Loucy (cell line): ENCODE data around the gene DZANK1.

Source experiments
- H2AFZ ChIP-seq: fragments of 200-600 bp; sonication (generic); 2 replicates; pipeline ENCODE4 v1.6.0; 2016; ENCODE audit warnings: antibody characterized with exemption, mild to moderate bottlenecking, low read length, moderate library complexity
- H3F3A ChIP-seq: fragments of 200-600 bp; 2 replicates; pipeline ENCODE4 v1.6.0; 2016; ENCODE audit warnings: antibody characterized with exemption, low read depth, mild to moderate bottlenecking
- H3K27me3 ChIP-seq: fragments of 200-600 bp; sonication (generic); 2 replicates; pipeline ENCODE4 v1.6.1; 2014; ENCODE audit warnings: low read length, mild to moderate bottlenecking; ENCODE audit not compliant: insufficient read depth, poor library complexity, severe bottlenecking
- H3K36me3 ChIP-seq: fragments of 200-600 bp; sonication (generic); 2 replicates; pipeline ENCODE4 v1.6.1; 2016; ENCODE audit warnings: low read length; ENCODE audit not compliant: insufficient read depth
- H3K4me1 ChIP-seq: fragments of 200-600 bp; sonication (generic); 2 replicates; pipeline ENCODE4 v1.5.1; 2014; ENCODE audit warnings: low read length, mild to moderate bottlenecking; ENCODE audit not compliant: insufficient read depth, poor library complexity, severe bottlenecking
- H3K4me2 ChIP-seq: fragments of 200-600 bp; sonication (generic); 2 replicates; pipeline ENCODE4 v1.6.0; 2014; ENCODE audit warnings: antibody characterized with exemption, low read length, low read depth, mild to moderate bottlenecking; ENCODE audit not compliant: poor library complexity, severe bottlenecking
- H3K4me3 ChIP-seq: fragments of 200-600 bp; sonication (generic); 2 replicates; pipeline ENCODE4 v1.5.1; 2014; ENCODE audit warnings: low read length, mild to moderate bottlenecking, mixed read lengths; ENCODE audit not compliant: poor library complexity, severe bottlenecking
- H3K79me2 ChIP-seq: fragments of 200-600 bp; sonication (generic); 2 replicates; pipeline ENCODE4 v1.6.1; 2014; ENCODE audit warnings: low read length; ENCODE audit not compliant: insufficient read depth
- H3K9ac ChIP-seq: fragments of 200-600 bp; sonication (generic); 2 replicates; pipeline ENCODE4 v1.6.0; 2014; ENCODE audit warnings: mild to moderate bottlenecking, low read depth, low read length, moderate library complexity; ENCODE audit not compliant: poor library complexity, severe bottlenecking
- H3K9me2 ChIP-seq: fragments of 200-600 bp; sonication (generic); replicated peaks from 2 replicates; pipeline ENCODE4 v1.6.1; 2016; ENCODE audit warnings: low read depth, low read length, mixed read lengths
- H3K9me3 ChIP-seq: fragments of 200-600 bp; sonication (generic); 2 replicates; pipeline ENCODE4 v1.6.1; 2014; ENCODE audit warnings: mild to moderate bottlenecking, antibody characterized with exemption, low read length, low read depth; ENCODE audit not compliant: insufficient read depth
- H4K20me1 ChIP-seq: fragments of 200-600 bp; sonication (generic); 2 replicates; pipeline ENCODE4 v1.6.0; 2014; ENCODE audit warnings: antibody characterized with exemption, low read length, mild to moderate bottlenecking; ENCODE audit not compliant: insufficient read depth, poor library complexity, severe bottlenecking
- CTCF ChIP-seq: fragments of 200-600 bp; sonication (generic); conservative IDR thresholded peaks from 2 replicates; pipeline ENCODE4 v1.5.1; 2014; ENCODE audit warnings: mild to moderate bottlenecking, antibody characterized with exemption, low read length
- EZH2phosphoT487 ChIP-seq: fragments of 200-600 bp; IDR thresholded peaks from 2 replicates; pipeline ENCODE4 v1.6.1; 2018; ENCODE audit warnings: antibody characterized with exemption, mild to moderate bottlenecking, moderate library complexity, borderline replicate concordance

The DZANK1 gene

DNA sequence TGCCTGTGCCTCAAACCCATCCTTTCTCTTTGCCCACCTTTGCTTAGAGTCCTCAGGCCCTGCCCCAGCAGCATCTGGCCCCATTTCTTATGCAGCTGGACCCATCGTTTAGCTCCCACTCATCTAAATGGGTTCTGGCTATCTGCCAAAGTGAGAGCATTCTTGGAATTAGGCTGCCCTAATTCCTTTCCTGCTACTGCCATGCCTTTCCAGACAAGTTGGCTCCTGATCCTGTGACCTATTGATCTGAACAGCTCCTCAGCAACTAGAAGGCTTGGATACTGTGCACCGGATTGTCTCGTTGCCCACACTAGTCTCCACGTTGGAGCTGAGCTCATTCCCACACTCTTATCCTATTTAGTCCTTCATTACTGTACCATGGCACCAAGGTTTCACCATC lies 22.9 kb downstream of the DZANK1 start:
- Histone ChIP-seq H3K9me3 (no peaks in the 10 kb centered on the region), H3K79me2 (no peaks in the 10 kb centered on the region), H2AFZ (no peak overlapping the region), H3F3A (no peaks in the 10 kb centered on the region), H3K4me3 (no peak overlapping the region), H3K9ac (no peak overlapping the region), H3K4me1 (no peaks in the 10 kb centered on the region), H3K27me3 (no peaks in the 10 kb centered on the region), H3K36me3 (no peaks in the 10 kb centered on the region), H3K9me2 (no peaks in the 10 kb centered on the region), H4K20me1 (no peaks in the 10 kb centered on the region), H3K4me2 (no peak overlapping the region)
- TF ChIP-seq EZH2phosphoT487, result no peak
- TF ChIP-seq CTCF, result no peak

- H3K4me2 ChIP-seq, result no peak overlapping the region
- H3K36me3 ChIP-seq, result no peaks in the 10 kb centered on the region
- no peaks in the 10 kb centered on the region for H3K9me2 ChIP-seq
- H3K9me3 ChIP-seq, result no peaks in the 10 kb centered on the region
- no peaks in the 10 kb centered on the region for H3F3A ChIP-seq
- no peaks in the 10 kb centered on the region for H3K79me2 ChIP-seq
- no peak overlapping the region for H2AFZ ChIP-seq
- H4K20me1 ChIP-seq, result no peaks in the 10 kb centered on the region
- peaks cover 5% of the 10 kb centered on the region for H3K4me1 ChIP-seq
- no peak for TF ChIP-seq EZH2phosphoT487
- no peak for TF ChIP-seq CTCF
- no peaks in the 10 kb centered on the region for H3K27me3 ChIP-seq
- no peak overlapping the region for H3K4me3 ChIP-seq
- no peak overlapping the region for H3K9ac ChIP-seq
Observed at GRCh38 chr20:18440403-18440802, 26.4 kb downstream of the DZANK1 start.

GRCh38 chr20:18436847-18437246 lies 30.0 kb downstream of the DZANK1 start:
- H3K4me3 ChIP-seq, result peak overlapping the region; percentile 18
- peak overlapping the region; percentile 80 for H2AFZ ChIP-seq
- H3K4me2 ChIP-seq, result peak overlapping the region; percentile 19
- H3F3A ChIP-seq, result no peaks in the 10 kb centered on the region
- peaks cover 5% of the 10 kb centered on the region for H3K4me1 ChIP-seq
- no peaks in the 10 kb centered on the region for H3K9me2 ChIP-seq
- H3K36me3 ChIP-seq, result no peaks in the 10 kb centered on the region
- H3K79me2 ChIP-seq, result no peaks in the 10 kb centered on the region
- H3K27me3 ChIP-seq, result no peaks in the 10 kb centered on the region
- TF ChIP-seq EZH2phosphoT487, result no peak
- no peaks in the 10 kb centered on the region for H3K9me3 ChIP-seq
- no peaks in the 10 kb centered on the region for H4K20me1 ChIP-seq
- H3K9ac ChIP-seq, result no peak overlapping the region

DNA sequence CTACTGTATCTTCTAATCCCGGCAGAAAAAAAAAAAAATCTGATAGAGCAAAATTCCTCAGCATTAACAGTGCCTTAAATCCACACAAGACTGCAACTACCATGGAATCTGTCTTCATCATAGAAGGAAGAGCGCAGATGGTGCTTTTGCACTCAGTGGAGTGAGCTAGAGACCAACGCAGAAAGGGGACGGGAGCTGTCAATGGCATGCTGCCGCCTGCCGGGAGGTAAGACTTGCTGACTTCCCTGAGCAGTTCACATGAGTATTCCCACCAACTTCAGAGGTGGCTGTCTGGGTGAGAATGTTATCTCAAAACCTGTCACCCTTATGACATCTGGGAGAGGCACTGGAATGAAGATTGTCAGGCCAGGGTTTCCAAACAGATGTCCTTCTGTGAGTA lies 35.6 kb downstream of the DZANK1 start:
- no peaks in the 10 kb centered on the region for H3K4me1 ChIP-seq
- H3K4me2 ChIP-seq, result no peak overlapping the region
- TF ChIP-seq CTCF, result no peak
- no peak for TF ChIP-seq EZH2phosphoT487
- no peaks in the 10 kb centered on the region for H3K79me2 ChIP-seq
- H2AFZ ChIP-seq, result no peak overlapping the region
- H4K20me1 ChIP-seq, result no peaks in the 10 kb centered on the region
- no peaks in the 10 kb centered on the region for H3K27me3 ChIP-seq
- H3K4me3 ChIP-seq, result no peak overlapping the region
- no peaks in the 10 kb centered on the region for H3K36me3 ChIP-seq
- no peaks in the 10 kb centered on the region for H3F3A ChIP-seq
- no peak overlapping the region for H3K9ac ChIP-seq
- no peaks in the 10 kb centered on the region for H3K9me3 ChIP-seq
- no peaks in the 10 kb centered on the region for H3K9me2 ChIP-seq
